Panc1 (cell line): ENCODE measurements around the gene TENT5C. TPM values are rescaled to one million over a fixed set of nuclear protein-coding genes. Genes with fewer than 3 reads are reported as not detected.

Experiments used
- ATAC-seq: fragments of 200-7000 bp; cut with Tn5 transposase; 2 replicates; pipeline ENCODE4 v1.9.1; 2020; ENCODE audit warnings: mild to moderate bottlenecking, moderate library complexity
- BruUV-seq: library from RNA; stranded (reverse); fragments of 400-500 nt; replicated peaks from 2 replicates; lab custom pipeline; 2021; lab: Mats Ljungman, UMichigan
- CTCF ChIA-PET: fragments of 300-600 bp; sonication (Branson Sonifier 250); formaldehyde crosslinking; loops from one replicate; lab custom pipeline; 2022; ENCODE audit warnings: antibody characterized with exemption; lab: Charles Lee
- POLR2A ChIA-PET: fragments of 300-600 bp; sonication (Branson Sonifier 250); formaldehyde crosslinking; loops from one replicate; lab custom pipeline; 2022; ENCODE audit warnings: antibody characterized with exemption; lab: Charles Lee
- DNase-seq: peaks from one replicate; pipeline ENCODE4 v3.0.0-alpha.2; 2010; ENCODE audit warnings: low read depth, low spot score
- H3K27ac ChIP-seq: 2 replicates; pipeline ENCODE4 v1.5.1; 2011; ENCODE audit warnings: mild to moderate bottlenecking, low read length, inconsistent platforms
- H3K27me3 ChIP-seq: fragments of 200-500 bp; sonication (Bioruptor generic); 2 replicates; pipeline ENCODE4 v1.6.0; 2014; ENCODE audit warnings: low read length, inconsistent platforms; ENCODE audit not compliant: control insufficient read depth, insufficient read depth
- H3K36me3 ChIP-seq: fragments of 200-500 bp; sonication (Bioruptor generic); 2 replicates; pipeline ENCODE4 v1.5.1; 2014; ENCODE audit warnings: inconsistent platforms, mild to moderate bottlenecking, low read length, moderate library complexity; ENCODE audit not compliant: control insufficient read depth, insufficient read depth
- H3K4me1 ChIP-seq: 2 replicates; pipeline ENCODE4 v1.5.1; 2011; ENCODE audit warnings: inconsistent platforms, mild to moderate bottlenecking, low read length, moderate library complexity; ENCODE audit not compliant: control insufficient read depth, insufficient read depth
- H3K4me3 ChIP-seq, 2 experiments: 2 replicates each; pipeline ENCODE4 v1.5.1; 2011 to 2012; ENCODE audit warnings: low read depth in 2 of 2, low read length in 2 of 2, mild to moderate bottlenecking in 2 of 2, inconsistent platforms in 1 of 2, moderate library complexity in 1 of 2
- H3K9me3 ChIP-seq: fragments of 200-500 bp; sonication (Bioruptor generic); 2 replicates; pipeline ENCODE4 v1.5.1; 2014; ENCODE audit warnings: low read depth, mild to moderate bottlenecking, inconsistent platforms, low read length, moderate library complexity; ENCODE audit not compliant: control insufficient read depth, insufficient read depth
- POLR2AphosphoS5 ChIP-seq: IDR thresholded peaks from 2 replicates; pipeline ENCODE4 v1.6.1; 2012; ENCODE audit warnings: mild to moderate bottlenecking, low read depth, low read length, moderate library complexity
- REST ChIP-seq, 2 experiments: IDR thresholded peaks; 2 replicates each; pipeline ENCODE4 v1.6.1; 2011 to 2012; ENCODE audit warnings: low read depth in 2 of 2, control low read depth in 1 of 2, low read length in 1 of 2, mild to moderate bottlenecking in 1 of 2, moderate library complexity in 1 of 2; ENCODE audit not compliant: insufficient read depth in 1 of 2
- SIN3A ChIP-seq: IDR thresholded peaks from 2 replicates; pipeline ENCODE4 v1.6.1; 2012; ENCODE audit warnings: low read depth, mild to moderate bottlenecking, low read length, moderate library complexity, borderline replicate concordance; ENCODE audit not compliant: insufficient read depth
- TCF7L2 ChIP-seq: IDR thresholded peaks from 2 replicates; pipeline ENCODE4 v1.6.1; 2011; ENCODE audit warnings: mild to moderate bottlenecking, low read depth, low read length, inconsistent platforms
- in situ Hi-C: cut with HindIII; loops from 2 replicates; pipeline ENCODE4 v1.10.0; 2016; ENCODE audit warnings: low sequenced_read_pairs, low pct_unique_long_range_greater_than_20kb
- intact Hi-C: fragments of 100-400 bp; cut with micrococcal nuclease; formaldehyde crosslinking; loops from one replicate; pipeline ENCODE4 v1.10.0; 2022; ENCODE audit not compliant: unreplicated experiment
- total RNA-seq: library from RNA; stranded (reverse); gene quantifications from one replicate; pipeline ENCODE4 v1.2.1, GENCODE V29; 2021; ENCODE audit not compliant: unreplicated experiment
- TF ChIP-seq, protein P1 (sequence below): fragments of 450-650 bp; IDR thresholded peaks from 2 replicates; pipeline ENCODE4 v1.5.1; 2017; ENCODE audit warnings: mild to moderate bottlenecking

Gene TENT5C
- total RNA-seq, 1 experiment from 2014 or later, result 8.9 TPM

GRCh38 chr1:117636637-117637425, 31.0 kb downstream of the TENT5C start:
- in situ Hi-C loops (no loop called here), intact Hi-C loops (no loop called here)
- Histone ChIP-seq H3K27ac (no peak overlapping the region), H3K4me3 (no peak overlapping the region), H3K36me3 (no peaks in the 10 kb centered on the region), H3K4me1 (no peaks in the 10 kb centered on the region), H3K9me3 (no peaks in the 10 kb centered on the region), H3K27me3 (no peaks in the 10 kb centered on the region)
- BruUV-seq, result no TSS peak
- no peak for TF ChIP-seq POLR2AphosphoS5
- DNase-seq (no peak), ATAC-seq (no peak)
- CTCF ChIA-PET, result interaction anchor here (0.5 kb wide), 1 partner anchor 36 kb away, joined by 3 read pairs; no protein-coding TSS in a partner anchor
- POLR2A ChIA-PET, result no interaction called here

- Histone ChIP-seq H3K4me1 (no peaks in the 10 kb centered on the region), H3K36me3 (no peaks in the 10 kb centered on the region), H3K27ac (no peak overlapping the region), H3K27me3 (no peaks in the 10 kb centered on the region), H3K9me3 (no peaks in the 10 kb centered on the region), H3K4me3 (no peak overlapping the region)
- ChIA-PET CTCF (no interaction called here), POLR2A (no interaction called here)
- DNase-seq (no peak), ATAC-seq (no peak)
- intact Hi-C loops (no loop called here), in situ Hi-C loops (no loop called here)
- no peak for TF ChIP-seq SIN3A
- TF ChIP-seq REST (IDR thresholded peaks at IDR 0.05; ENCODE audit: insufficient read depth in 1 of 2, low read depth in 2 of 2, low read length in 1 of 2), result no peak
- TF ChIP-seq TCF7L2, result no peak
- no peak for TF ChIP-seq POLR2AphosphoS5
- TF ChIP-seq, protein P1, sequence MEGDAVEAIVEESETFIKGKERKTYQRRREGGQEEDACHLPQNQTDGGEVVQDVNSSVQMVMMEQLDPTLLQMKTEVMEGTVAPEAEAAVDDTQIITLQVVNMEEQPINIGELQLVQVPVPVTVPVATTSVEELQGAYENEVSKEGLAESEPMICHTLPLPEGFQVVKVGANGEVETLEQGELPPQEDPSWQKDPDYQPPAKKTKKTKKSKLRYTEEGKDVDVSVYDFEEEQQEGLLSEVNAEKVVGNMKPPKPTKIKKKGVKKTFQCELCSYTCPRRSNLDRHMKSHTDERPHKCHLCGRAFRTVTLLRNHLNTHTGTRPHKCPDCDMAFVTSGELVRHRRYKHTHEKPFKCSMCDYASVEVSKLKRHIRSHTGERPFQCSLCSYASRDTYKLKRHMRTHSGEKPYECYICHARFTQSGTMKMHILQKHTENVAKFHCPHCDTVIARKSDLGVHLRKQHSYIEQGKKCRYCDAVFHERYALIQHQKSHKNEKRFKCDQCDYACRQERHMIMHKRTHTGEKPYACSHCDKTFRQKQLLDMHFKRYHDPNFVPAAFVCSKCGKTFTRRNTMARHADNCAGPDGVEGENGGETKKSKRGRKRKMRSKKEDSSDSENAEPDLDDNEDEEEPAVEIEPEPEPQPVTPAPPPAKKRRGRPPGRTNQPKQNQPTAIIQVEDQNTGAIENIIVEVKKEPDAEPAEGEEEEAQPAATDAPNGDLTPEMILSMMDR, result no peak
- no TSS peak for BruUV-seq
These were observed 32.3 kb downstream of the TENT5C start for GRCh38 chr1:117638141-117638540.

GRCh38 chr1:117638759-117639158, 32.9 kb downstream of the TENT5C start:
- POLR2A ChIA-PET, result no interaction called here
- Histone ChIP-seq H3K27me3 (no peaks in the 10 kb centered on the region), H3K9me3 (no peaks in the 10 kb centered on the region), H3K4me1 (no peaks in the 10 kb centered on the region), H3K4me3 (no peak overlapping the region), H3K36me3 (no peaks in the 10 kb centered on the region), H3K27ac (no peak overlapping the region)
- no peak for DNase-seq
- CTCF ChIA-PET, result interaction anchor here (0.6 kb wide), 1 partner anchor 22 kb away, joined by 4 read pairs; no protein-coding TSS in a partner anchor
- no peak for TF ChIP-seq SIN3A
- TF ChIP-seq TCF7L2, result no peak
- no peak for TF ChIP-seq POLR2AphosphoS5
- TF ChIP-seq, protein P1, result no peak
- TF ChIP-seq REST (IDR thresholded peaks at IDR 0.05; ENCODE audit: insufficient read depth in 1 of 2, low read depth in 2 of 2, low read length in 1 of 2), result no peak
- intact Hi-C loops (no loop called here), in situ Hi-C loops (no loop called here)
- no peak for ATAC-seq
- BruUV-seq, result no TSS peak
